Measurements from ENCODE around the gene PPM1D. TPM values are rescaled to one million over a fixed set of nuclear protein-coding genes. Genes with fewer than 3 reads are reported as not detected.
"Not testable (repeated sequence)": the region's sequence is repeated elsewhere in the genome, so short reads cannot be mapped to it uniquely, and the experiment has no call there.

PPM1D gene
- total RNA-seq, 2 experiments from 2014 or later: 19.3 to 22.4 TPM

DNA sequence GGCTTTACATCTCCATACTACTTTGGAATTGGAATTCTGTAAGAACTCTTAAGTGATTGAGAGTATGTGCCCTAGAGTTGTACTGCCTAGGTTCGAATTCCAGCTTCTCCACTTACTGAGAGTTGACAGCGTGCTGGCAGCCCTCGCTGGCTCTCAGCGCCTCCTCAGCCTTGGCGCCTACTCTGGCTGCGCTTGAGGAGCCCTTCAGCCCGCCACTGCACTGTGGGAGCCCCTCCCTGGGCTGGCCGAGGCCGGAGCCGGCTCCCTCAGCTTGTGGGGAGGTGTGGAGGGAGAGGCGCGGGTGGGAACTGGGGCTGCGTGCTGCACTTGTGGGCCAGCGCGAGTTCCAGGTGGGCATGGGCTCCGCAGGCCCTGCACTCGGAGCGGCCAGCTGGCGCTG, 13.3 kb downstream of the PPM1D start:
- Mint-ChIP-seq H3K27ac (no peak overlapping the region), H3K27me3 (no peaks in the 10 kb centered on the region), H3K4me1 (no peaks in the 10 kb centered on the region), H3K36me3 (ENCODE audit: low read depth) (peaks cover 10% of the 10 kb centered on the region), H3K4me3 (no peak overlapping the region), H3K9me3 (no peaks in the 10 kb centered on the region)
- DNase-seq: no peak
- ChIA-PET POLR2A (no interaction called here), CTCF (interaction anchor here (0.6 to 1.3 kb wide), 4 partner anchors 13 to 35 kb away, joined by 3 to 6 read pairs (median 4); partner anchors contain the start of gene PPM1D)

DNA sequence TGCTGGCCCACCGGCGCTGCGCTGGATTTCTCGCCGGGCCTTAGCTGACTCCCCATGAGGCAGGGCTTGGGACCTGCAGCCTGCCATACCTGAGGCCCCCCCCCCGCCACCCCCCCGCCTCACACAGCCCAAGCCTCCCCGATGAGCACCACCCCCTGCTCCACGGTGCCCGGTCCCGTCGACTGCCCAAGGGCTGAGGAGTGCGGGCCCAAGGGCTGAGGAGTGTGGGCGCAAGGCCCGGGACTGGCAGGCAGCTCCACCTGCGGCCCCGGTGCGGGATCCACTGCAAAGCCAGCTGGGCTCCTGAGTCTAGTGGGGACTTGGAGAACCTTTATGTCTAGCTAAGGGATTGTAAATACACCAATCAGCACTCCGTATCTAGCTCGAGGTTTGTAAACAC, 13.8 kb downstream of the PPM1D start:
- POLR2A ChIA-PET; H3K4me3 Mint-ChIP-seq; H3K27ac Mint-ChIP-seq; H3K36me3 Mint-ChIP-seq (ENCODE audit: low read depth); H3K9me3 Mint-ChIP-seq; DNase-seq; H3K4me1 Mint-ChIP-seq; H3K27me3 Mint-ChIP-seq: not testable (repeated sequence)
- CTCF ChIA-PET: interaction anchor here (0.6 to 1.3 kb wide), 3 partner anchors 13 to 27 kb away, joined by 4 to 6 read pairs (median 5); partner anchors contain the start of gene PPM1D

DNA sequence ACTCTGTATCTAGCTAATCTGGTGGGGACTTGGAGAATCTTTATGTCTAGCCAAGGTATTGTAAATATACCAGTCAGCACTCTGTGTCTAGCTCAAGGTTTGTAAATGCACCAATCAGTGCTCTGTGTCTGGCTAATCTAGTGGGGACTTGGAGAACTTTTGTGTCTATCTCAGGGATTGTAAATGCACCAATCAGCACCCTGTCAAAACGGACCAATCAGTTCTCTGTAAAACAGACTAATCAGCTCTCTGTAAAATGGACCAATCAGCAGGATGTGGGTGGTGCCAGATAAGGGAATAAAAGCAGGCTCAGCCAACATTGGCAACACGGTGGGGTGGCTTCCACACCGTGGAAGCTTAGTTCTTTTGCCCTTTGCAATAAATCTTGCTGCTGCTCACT, 14.3 kb downstream of the PPM1D start:
- POLR2A ChIA-PET; H3K4me3 Mint-ChIP-seq; H3K27ac Mint-ChIP-seq; H3K4me1 Mint-ChIP-seq; H3K27me3 Mint-ChIP-seq; H3K36me3 Mint-ChIP-seq (ENCODE audit: low read depth); DNase-seq; H3K9me3 Mint-ChIP-seq: not testable (repeated sequence)
- CTCF ChIA-PET: interaction anchor here (1.3 kb wide), 1 partner anchor 14 kb away, joined by 5 read pairs; the partner anchor contains the start of gene PPM1D

DNA sequence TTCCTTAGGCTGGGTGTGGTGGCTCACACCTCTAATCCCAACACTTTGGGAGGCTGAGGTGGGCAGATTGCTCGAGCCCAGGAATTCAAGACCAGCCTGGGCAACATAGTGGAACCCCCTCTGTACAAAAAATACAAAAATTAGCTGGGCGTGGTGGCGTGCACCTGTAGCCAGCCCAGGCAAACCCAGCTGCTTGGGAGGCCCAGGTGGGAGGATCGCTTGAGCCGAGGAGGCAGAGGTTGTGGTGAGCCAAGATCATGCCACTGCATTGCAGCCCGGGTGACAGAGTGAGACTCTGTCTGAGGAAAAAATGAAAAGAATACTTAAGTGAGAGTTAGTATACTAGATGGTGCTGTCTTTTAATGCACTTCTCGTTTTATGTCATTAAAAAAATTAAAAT, 15.1 kb downstream of the PPM1D start:
- CTCF ChIA-PET: interaction anchor here (0.8 kb wide), 1 partner anchor 9 kb away, joined by 3 read pairs; no protein-coding TSS in a partner anchor

DNA sequence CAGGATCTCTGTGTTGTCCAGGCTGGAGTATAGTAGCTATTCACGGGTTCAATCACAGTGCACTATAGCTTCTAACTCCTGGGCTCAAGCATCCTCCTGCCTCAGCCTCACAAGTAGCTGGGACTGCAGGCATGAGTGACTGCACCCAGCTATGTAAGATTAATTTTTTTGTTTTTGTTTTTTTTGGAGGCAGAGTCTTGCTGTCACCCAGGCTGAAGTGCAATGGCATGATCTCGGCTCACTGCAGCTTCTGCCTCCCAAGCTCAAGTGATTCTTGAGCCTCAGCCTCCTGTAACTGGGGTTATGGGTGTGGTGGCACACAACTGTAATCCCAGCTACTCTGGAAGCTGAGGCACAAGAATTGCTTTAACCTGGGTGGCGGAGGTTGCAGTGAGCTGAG, 15.8 kb downstream of the PPM1D start:
- Mint-ChIP-seq H3K27me3 (no peaks in the 10 kb centered on the region), H3K4me1 (no peaks in the 10 kb centered on the region), H3K4me3 (no peak overlapping the region), H3K36me3 (ENCODE audit: low read depth) (peaks cover 10% of the 10 kb centered on the region), H3K27ac (no peak overlapping the region), H3K9me3 (no peaks in the 10 kb centered on the region)
- CTCF ChIA-PET: interaction anchor here (0.8 kb wide), 1 partner anchor 9 kb away, joined by 3 read pairs; no protein-coding TSS in a partner anchor
- POLR2A ChIA-PET: interaction anchor here (0.6 kb wide), 1 partner anchor 12 kb away, joined by 3 read pairs; no protein-coding TSS in a partner anchor
- no peak for DNase-seq

More for the DNA sequence above, 15.1 kb downstream of the PPM1D start:
- no peak overlapping the region for H3K4me3 Mint-ChIP-seq
- POLR2A ChIA-PET: no interaction called here
- H3K9me3 Mint-ChIP-seq: no peaks in the 10 kb centered on the region
- no peaks in the 10 kb centered on the region for H3K4me1 Mint-ChIP-seq
- H3K36me3 Mint-ChIP-seq (ENCODE audit: low read depth): peaks cover 10% of the 10 kb centered on the region
- no peak overlapping the region for H3K27ac Mint-ChIP-seq
- no peaks in the 10 kb centered on the region for H3K27me3 Mint-ChIP-seq
- DNase-seq: no peak

DNA sequence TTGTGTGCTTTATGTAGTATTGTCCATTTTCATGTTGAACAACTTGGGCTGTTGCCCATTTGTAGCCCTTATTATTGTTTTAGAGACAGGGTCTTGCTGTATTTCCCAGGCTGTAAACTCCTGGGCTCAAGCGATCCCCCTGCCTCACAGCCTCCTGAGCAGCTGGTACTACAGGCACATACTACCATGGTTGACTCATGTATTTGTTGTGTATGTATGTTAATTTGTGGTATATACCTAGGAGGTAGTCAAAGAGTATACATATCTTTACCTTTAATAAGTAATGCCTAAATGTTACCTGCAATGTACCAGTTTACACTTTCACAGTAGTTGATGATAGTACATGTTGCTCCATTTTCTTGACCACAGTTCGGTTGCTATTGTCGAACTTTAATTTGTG, 18.1 kb downstream of the PPM1D start:
- Mint-ChIP-seq H3K27me3 (no peaks in the 10 kb centered on the region), H3K27ac (no peak overlapping the region), H3K9me3 (no peaks in the 10 kb centered on the region), H3K4me3 (no peak overlapping the region), H3K4me1 (peaks cover 2% of the 10 kb centered on the region), H3K36me3 (ENCODE audit: low read depth) (peaks cover 10% of the 10 kb centered on the region)
- DNase-seq: no peak
- ChIA-PET CTCF (no interaction called here), POLR2A (no interaction called here)

DNA sequence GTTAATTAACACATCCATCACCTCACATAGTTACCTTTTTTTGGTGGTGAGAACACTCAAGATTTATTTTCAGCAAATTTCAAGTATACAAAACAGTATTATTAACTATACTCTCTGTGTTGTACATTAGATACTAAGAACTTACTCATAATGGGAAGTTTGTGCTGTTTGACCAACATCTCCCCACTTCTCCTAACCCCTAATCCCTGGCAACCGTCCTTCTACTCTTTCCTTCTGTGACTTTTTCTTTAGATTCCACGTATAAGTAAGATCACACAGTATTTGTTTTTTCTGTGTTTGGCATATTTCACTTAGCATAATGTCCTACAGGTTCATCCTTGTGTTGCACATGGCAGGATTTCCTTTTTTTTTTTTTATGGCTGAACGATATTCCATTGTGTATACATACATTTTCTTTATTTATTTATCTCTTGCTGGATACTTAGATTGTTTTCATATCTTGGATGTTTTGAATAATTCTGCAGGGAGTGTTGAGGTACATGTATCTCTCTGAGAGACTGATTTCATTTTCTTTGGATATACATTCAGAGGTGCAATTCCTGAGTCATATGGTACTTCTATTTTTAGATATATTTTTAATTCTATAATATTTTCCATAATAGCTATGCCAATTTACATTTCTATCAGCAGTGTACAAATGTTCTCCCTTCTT, 19.0 kb downstream of the PPM1D start:
- no peak for DNase-seq
- no peaks in the 10 kb centered on the region for H3K27me3 Mint-ChIP-seq
- ChIA-PET POLR2A (no interaction called here), CTCF (interaction anchor here (1.2 kb wide), 1 partner anchor 19 kb away, joined by 4 read pairs; no protein-coding TSS in a partner anchor)
- peaks cover 2% of the 10 kb centered on the region for H3K4me1 Mint-ChIP-seq
- peaks cover 10% of the 10 kb centered on the region for H3K36me3 Mint-ChIP-seq (ENCODE audit: low read depth)
- no peak overlapping the region for H3K27ac Mint-ChIP-seq
- no peaks in the 10 kb centered on the region for H3K9me3 Mint-ChIP-seq
- H3K4me3 Mint-ChIP-seq: no peak overlapping the region

DNA sequence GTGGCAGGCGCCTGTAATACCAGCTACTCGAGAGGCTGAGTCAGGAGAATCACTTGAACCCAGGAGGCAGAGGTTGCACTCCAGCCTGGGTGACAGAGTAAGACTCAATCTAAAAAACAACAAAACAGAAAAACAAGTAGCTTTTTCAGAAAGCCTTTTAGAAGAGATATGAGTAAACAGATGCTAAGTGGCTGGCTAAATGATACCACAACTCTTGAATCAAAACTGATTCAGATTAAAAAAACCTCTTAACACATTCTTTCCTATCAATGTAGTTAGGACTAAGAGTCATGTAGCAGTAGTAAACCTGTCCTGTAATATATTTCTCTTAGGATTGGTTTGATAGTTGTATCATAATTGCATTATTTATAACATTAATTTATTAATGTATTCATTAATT, 23.0 kb downstream of the PPM1D start:
- Mint-ChIP-seq H3K4me1 (peaks cover 2% of the 10 kb centered on the region), H3K36me3 (ENCODE audit: low read depth) (peaks cover 5% of the 10 kb centered on the region), H3K4me3 (no peak overlapping the region), H3K27ac (no peak overlapping the region), H3K27me3 (no peaks in the 10 kb centered on the region), H3K9me3 (no peaks in the 10 kb centered on the region)
- ChIA-PET POLR2A (no interaction called here), CTCF (no interaction called here)
- no peak for DNase-seq

DNA sequence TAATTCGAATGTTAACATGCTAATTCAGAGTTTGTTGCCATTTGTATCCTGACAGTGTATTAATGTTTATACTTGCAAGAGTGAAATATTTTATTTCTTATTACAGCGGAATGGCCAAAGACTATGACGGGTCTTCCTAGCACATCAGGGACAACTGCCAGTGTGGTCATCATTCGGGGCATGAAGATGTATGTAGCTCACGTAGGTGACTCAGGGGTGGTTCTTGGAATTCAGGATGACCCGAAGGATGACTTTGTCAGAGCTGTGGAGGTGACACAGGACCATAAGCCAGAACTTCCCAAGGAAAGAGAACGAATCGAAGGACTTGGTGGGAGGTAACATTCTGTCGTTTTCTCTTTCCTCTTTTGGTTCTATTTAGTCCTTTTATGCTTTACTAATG, 23.4 kb downstream of the PPM1D start:
- Mint-ChIP-seq H3K36me3 (ENCODE audit: low read depth) (peaks cover 8% of the 10 kb centered on the region), H3K4me3 (no peak overlapping the region), H3K27me3 (no peaks in the 10 kb centered on the region), H3K27ac (no peak overlapping the region), H3K4me1 (peaks cover 6% of the 10 kb centered on the region), H3K9me3 (no peaks in the 10 kb centered on the region)
- ChIA-PET CTCF (no interaction called here), POLR2A (no interaction called here)
- no peak for DNase-seq

DNA sequence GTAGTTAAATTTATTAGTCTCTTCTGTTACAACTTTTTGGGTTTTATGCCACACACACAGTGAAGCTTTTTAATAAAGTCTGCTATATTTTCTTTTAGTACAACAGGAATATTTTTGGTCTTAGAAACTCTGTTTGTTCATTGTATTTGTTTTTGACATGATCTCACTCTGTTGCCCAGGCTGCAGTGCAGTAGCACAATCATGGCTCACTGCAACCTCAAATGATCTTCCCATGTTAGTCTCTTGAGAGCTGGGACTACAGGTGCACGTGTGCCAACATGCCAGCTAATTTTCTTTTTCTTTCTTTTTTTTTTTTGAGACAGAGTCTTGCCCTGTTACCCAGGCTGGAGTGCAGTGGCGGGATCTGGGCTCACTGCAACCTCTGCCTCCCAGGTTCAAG, 27.1 kb downstream of the PPM1D start:
- Mint-ChIP-seq H3K9me3 (no peaks in the 10 kb centered on the region), H3K4me1 (peaks cover 13% of the 10 kb centered on the region), H3K36me3 (ENCODE audit: low read depth) (peaks cover 8% of the 10 kb centered on the region), H3K27me3 (no peaks in the 10 kb centered on the region), H3K4me3 (no peak overlapping the region), H3K27ac (no peak overlapping the region)
- ChIA-PET POLR2A (no interaction called here), CTCF (no interaction called here)
- no peak for DNase-seq

DNA sequence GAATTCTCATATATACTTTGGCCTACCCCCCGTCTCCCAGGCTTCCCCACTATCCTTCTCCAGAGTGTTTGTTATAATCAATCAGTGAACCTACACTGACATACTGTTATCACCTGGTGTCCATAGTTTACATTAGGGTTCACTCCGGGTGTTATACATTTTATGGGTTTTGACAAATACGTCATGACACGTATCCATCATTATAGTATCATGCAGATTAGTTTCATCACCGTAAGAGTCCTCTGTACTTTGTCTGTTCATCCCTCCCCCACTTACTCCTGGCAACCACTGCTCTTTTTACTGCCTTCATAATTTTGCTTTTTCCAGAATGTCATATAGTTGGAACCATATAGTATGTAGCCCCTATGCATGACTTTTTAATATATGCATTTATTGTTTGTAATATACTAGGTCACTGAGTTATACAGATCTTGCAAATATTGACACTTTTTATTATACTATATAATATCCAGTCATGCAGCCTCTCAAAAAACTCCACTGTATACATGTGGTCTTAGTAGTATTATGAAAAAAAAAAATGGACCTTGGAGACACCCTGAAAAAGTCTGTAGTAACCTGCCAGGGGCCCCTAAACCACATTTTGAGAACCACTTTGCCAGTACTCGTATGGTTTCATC, 28.4 kb downstream of the PPM1D start:
- Mint-ChIP-seq H3K4me3 (no peak overlapping the region), H3K36me3 (ENCODE audit: low read depth) (peaks cover 8% of the 10 kb centered on the region), H3K27me3 (no peaks in the 10 kb centered on the region), H3K9me3 (no peaks in the 10 kb centered on the region), H3K27ac (no peak overlapping the region), H3K4me1 (peaks cover 11% of the 10 kb centered on the region)
- CTCF ChIA-PET: interaction anchor here (0.7 kb wide), 1 partner anchor 11 kb away, joined by 4 read pairs; no protein-coding TSS in a partner anchor
- POLR2A ChIA-PET: no interaction called here
- DNase-seq: no peak

DNA sequence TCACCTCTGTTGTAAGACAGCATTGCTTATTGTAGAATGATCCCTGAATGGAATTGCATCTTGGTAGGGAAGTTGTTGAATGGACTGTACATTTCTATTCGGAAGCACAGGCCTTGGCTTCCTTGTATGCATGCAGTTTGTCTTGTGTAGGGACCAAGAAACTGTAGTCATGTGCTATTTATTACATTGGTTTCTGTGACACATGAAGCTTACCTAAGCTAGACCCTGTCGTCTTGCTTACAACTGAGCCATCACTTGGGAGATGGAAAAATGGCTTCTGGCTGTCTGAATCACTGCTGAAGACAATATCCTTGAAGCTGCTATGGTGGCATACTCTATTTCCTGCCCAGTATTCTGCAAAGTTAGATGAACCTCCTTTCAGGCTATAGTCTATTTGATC, 29.1 kb downstream of the PPM1D start:
- DNase-seq: no peak
- POLR2A ChIA-PET: no interaction called here
- H3K27me3 Mint-ChIP-seq: no peaks in the 10 kb centered on the region
- H3K4me3 Mint-ChIP-seq: no peak overlapping the region
- H3K27ac Mint-ChIP-seq: no peak overlapping the region
- no peaks in the 10 kb centered on the region for H3K9me3 Mint-ChIP-seq
- H3K4me1 Mint-ChIP-seq: peaks cover 11% of the 10 kb centered on the region
- H3K36me3 Mint-ChIP-seq (ENCODE audit: low read depth): peaks cover 8% of the 10 kb centered on the region
- CTCF ChIA-PET: interaction anchor here (0.7 kb wide), 1 partner anchor 10 kb away, joined by 4 read pairs; no protein-coding TSS in a partner anchor

DNA sequence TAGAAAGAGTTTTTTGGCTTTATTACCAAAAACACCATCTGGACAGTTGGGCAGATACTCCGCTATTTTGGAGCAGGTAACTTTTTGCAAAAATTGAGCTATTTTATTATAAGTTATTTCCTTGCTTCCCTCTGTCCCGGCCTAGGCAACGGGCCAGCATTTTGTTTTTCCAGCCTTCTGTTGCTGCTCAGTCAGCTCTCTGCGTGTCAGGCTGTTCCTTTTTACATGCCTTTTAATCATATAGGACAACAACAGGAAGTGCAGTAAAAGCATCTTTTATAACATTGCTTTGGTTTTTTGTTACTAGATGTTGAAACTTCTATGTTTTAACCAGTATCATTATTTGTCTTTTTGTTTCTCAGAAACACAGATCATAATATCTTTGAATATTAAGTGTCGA, 30.4 kb downstream of the PPM1D start:
- no peaks in the 10 kb centered on the region for H3K27me3 Mint-ChIP-seq
- H3K9me3 Mint-ChIP-seq: no peaks in the 10 kb centered on the region
- H3K4me3 Mint-ChIP-seq: no peak overlapping the region
- H3K27ac Mint-ChIP-seq: peak overlapping the region; percentile 54
- H3K4me1 Mint-ChIP-seq: peaks cover 11% of the 10 kb centered on the region
- ChIA-PET POLR2A (no interaction called here), CTCF (interaction anchor here (0.6 kb wide), 1 partner anchor 13 kb away, joined by 4 read pairs; no protein-coding TSS in a partner anchor)
- no peak for DNase-seq
- peaks cover 8% of the 10 kb centered on the region for H3K36me3 Mint-ChIP-seq (ENCODE audit: low read depth)
